Peyer's patch (tissue), 4 donors: ENCODE measurements around the gene S100A13.

Experiments
- POLR2A ChIP-seq, 2 donors: fragments of 450-650 bp; IDR thresholded peaks; one replicate each; pipeline ENCODE4 v1.5.1; 2017; ENCODE audit warnings: antibody characterized with exemption in 2 of 2, mild to moderate bottlenecking in 2 of 2, moderate library complexity in 2 of 2
- TF ChIP-seq, protein P1 (sequence below), 6 experiments: fragments of 450-650 bp in 4 of 6; fragments of 200-600 bp in 2 of 6; sonication (generic) in 1 of 6; IDR thresholded peaks; one replicate each; pipeline ENCODE4 v1.5.1; 2017 to 2019; ENCODE audit warnings: antibody characterized with exemption in 6 of 6, mild to moderate bottlenecking in 3 of 6, moderate library complexity in 1 of 6

DNA sequence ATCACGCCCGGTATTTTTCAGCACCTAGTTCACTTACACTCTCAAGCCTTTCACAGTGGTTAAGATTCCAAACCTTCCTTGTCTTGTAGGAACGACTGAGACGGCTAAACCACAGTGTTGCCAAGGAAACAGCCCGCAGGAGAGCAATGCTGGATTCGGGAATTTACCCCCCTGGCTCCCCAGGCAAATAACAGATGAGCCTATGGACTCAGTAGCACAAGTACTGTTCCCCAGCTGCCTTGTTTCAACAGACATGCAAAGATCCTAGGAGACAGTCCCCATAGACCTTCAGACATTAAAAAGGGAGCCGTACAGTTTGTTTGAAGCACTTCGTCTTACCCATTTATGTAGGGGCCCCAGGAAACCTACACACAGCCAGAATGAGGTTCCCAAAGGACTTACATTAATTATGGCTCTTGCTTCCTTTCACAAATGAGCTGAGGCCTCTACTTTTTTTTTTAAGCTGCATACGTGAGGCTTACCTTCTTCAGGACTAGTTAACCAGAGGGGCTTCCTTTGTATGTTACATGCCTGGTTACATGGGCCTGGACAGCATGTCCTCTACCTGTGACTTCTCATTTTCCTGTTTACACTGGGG, 33.9 kb upstream of the S100A13 start:
- TF ChIP-seq, protein P1, sequence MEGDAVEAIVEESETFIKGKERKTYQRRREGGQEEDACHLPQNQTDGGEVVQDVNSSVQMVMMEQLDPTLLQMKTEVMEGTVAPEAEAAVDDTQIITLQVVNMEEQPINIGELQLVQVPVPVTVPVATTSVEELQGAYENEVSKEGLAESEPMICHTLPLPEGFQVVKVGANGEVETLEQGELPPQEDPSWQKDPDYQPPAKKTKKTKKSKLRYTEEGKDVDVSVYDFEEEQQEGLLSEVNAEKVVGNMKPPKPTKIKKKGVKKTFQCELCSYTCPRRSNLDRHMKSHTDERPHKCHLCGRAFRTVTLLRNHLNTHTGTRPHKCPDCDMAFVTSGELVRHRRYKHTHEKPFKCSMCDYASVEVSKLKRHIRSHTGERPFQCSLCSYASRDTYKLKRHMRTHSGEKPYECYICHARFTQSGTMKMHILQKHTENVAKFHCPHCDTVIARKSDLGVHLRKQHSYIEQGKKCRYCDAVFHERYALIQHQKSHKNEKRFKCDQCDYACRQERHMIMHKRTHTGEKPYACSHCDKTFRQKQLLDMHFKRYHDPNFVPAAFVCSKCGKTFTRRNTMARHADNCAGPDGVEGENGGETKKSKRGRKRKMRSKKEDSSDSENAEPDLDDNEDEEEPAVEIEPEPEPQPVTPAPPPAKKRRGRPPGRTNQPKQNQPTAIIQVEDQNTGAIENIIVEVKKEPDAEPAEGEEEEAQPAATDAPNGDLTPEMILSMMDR (IDR thresholded peaks at IDR 0.05), result no peak
- TF ChIP-seq POLR2A (IDR thresholded peaks at IDR 0.05), result no peak
